Right ventricle myocardium superior (tissue), 1 donor: ENCODE data around the gene CSNK1A1. TPM values are rescaled to one million over a fixed set of nuclear protein-coding genes. Genes with fewer than 3 reads are reported as not detected.
"Not testable (repeated sequence)": the region's sequence is repeated elsewhere in the genome, so short reads cannot be mapped to it uniquely, and the experiment has no call there.

ENCODE experiments used
- ATAC-seq: fragments of 200-7000 bp; cut with Tn5 transposase; one replicate; pipeline ENCODE4 v1.9.1; 2020; ENCODE audit warnings: mild to moderate bottlenecking; ENCODE audit not compliant: poor library complexity
- DNase-seq: peaks from one replicate; pipeline ENCODE4 v3.0.0-alpha.2; 2020
- intact Hi-C: fragments of 100-400 bp; cut with DNase I; formaldehyde crosslinking; loops from one replicate; pipeline ENCODE4 v1.11.2; 2022
- total RNA-seq: library from RNA; stranded (reverse); fragmentation: NEBNext Ultra II Directional; extraction: Animal tissue kit (Norgen Biotek cat#: 25700); gene quantifications from one replicate; pipeline ENCODE4 v1.2.1, GENCODE V29; 2021
- donor health status: DM: no; HTN: yes; CAD: no; lungs with severe emphysema.

Gene CSNK1A1
- total RNA-seq, 1 donor from 2014 or later = 191 TPM

- intact Hi-C loops = no loop called here
- ATAC-seq (peak; percentile 14), DNase-seq (no peak)
These were observed 7.7 kb downstream of the CSNK1A1 start for GRCh38 chr5:149543361-149544027.

DNA sequence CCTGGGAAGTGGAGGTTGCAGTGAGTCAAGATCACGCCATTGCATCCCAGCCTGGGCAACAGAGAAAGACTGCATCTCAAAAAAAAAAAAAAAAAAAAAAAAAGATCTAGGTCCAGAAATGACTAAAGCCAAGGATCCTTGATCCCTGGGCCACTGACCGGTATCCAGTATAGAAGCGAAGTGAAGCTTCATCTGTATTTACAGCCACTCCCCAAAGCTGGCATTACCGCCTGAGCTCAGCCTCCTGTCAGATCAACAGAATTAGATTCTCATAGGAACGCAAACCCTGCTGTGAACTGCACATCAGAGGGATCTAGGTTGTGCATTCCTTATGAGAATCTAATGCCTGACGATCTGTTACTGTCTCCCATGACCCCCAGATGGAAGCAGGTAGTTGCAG lies 9.3 kb downstream of the CSNK1A1 start:
- DNase-seq = no peak
- intact Hi-C loops = no loop called here
- ATAC-seq = no peak

GRCh38 chr5:149540089-149540488 lies 11.2 kb downstream of the CSNK1A1 start:
- no peak for DNase-seq
- intact Hi-C loops = no loop called here
- ATAC-seq = no peak

- intact Hi-C loops = no loop called here
- ATAC-seq = no peak
- no peak for DNase-seq
These were observed 13.8 kb downstream of the CSNK1A1 start for GRCh38 chr5:149537374-149537975.

DNA sequence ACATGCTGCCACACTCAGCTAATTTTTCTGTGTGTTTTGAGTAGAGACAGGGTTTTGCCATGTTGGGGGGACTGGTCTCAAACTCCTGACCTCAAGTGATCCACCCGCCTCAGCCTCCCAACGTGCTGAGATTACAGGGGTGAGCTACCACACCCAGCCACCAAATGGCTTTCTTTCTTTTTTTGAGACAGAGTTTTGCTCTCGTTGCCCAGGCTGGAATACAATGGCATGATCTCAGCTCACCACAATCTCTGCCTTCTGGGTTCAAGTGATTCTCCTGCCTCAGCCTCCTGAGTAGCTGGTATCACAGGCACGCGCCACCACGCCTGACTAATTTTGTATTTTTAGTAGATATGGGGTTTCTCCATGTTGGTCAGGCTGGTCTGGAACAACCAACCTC lies 15.5 kb downstream of the CSNK1A1 start:
- ATAC-seq, intact Hi-C loops: not testable (repeated sequence)

DNA sequence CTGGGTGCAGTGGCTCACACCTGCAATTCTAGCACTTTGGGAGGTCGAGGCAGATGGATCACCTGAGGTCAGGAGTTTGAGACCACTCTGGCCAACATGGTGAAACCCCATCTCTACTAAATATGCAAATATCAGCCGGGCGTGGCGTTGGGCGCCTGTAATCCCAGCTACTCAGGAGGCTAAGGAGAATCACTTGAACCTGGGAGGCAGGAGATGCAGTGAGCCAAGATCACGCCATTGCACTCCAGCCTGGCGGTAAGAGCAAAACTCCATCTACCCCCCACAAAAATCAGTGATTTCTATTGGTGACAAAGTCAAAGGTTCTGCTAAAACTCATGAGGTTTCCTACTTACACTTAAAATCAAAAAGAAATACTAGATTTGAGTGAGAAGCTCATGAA lies 18.8 kb downstream of the CSNK1A1 start:
- intact Hi-C loops = no loop called here
- no peak for DNase-seq
- ATAC-seq = no peak

More for the DNA sequence above, 15.5 kb downstream of the CSNK1A1 start:
- DNase-seq = not testable (repeated sequence)

GRCh38 chr5:149529463-149529862 lies 21.8 kb downstream of the CSNK1A1 start:
- intact Hi-C loops = no loop called here
- DNase-seq (no peak), ATAC-seq (no peak)

- ATAC-seq (no peak), DNase-seq (no peak)
- intact Hi-C loops = no loop called here
These were observed 22.8 kb downstream of the CSNK1A1 start for GRCh38 chr5:149528281-149529060.

- intact Hi-C loops = no loop called here
- ATAC-seq = peak; percentile 42
- no peak for DNase-seq
These were observed 24.2 kb downstream of the CSNK1A1 start for GRCh38 chr5:149526845-149527590.

GRCh38 chr5:149521739-149522685 lies 29.2 kb downstream of the CSNK1A1 start:
- no peak for DNase-seq
- no peak for ATAC-seq
- intact Hi-C loops = no loop called here

GRCh38 chr5:149519601-149520000 lies 31.6 kb downstream of the CSNK1A1 start:
- ATAC-seq (peak; percentile 37), DNase-seq (no peak)
- intact Hi-C loops = no loop called here

GRCh38 chr5:149518620-149519019 lies 32.6 kb downstream of the CSNK1A1 start:
- no peak for ATAC-seq
- no peak for DNase-seq
- intact Hi-C loops = no loop called here

- ATAC-seq (peak; percentile 44), DNase-seq (no peak)
- intact Hi-C loops = no loop called here
These were observed 33.6 kb downstream of the CSNK1A1 start for GRCh38 chr5:149517461-149518122.

GRCh38 chr5:149514512-149514911 lies 36.7 kb downstream of the CSNK1A1 start:
- DNase-seq (no peak), ATAC-seq (no peak)
- intact Hi-C loops = no loop called here

- DNase-seq, intact Hi-C loops: not testable (repeated sequence)
- peak; percentile 10 for ATAC-seq
These were observed 37.8 kb downstream of the CSNK1A1 start for GRCh38 chr5:149513372-149513947.

DNA sequence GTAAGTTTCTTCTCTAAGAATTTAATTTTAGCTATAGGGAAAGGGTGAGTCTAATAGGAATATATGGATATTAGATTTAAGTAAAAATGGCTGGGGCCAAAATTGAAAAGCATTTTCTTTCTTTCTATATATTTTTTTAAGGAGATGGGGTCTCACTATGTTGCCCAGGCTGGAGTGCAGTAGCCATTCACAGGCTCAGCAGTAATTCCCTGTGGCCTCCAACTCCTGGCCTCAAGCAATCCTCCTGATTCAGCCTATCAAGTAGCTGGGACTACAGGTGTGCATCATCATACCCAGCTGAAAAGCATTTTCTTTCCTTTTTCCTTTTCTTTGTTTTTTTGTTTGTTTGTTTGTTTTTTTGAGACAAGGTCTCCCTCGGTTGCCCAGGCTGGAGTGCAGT lies 41.1 kb downstream of the CSNK1A1 start:
- intact Hi-C loops = no loop called here
- DNase-seq = no peak
- ATAC-seq = no peak

- ATAC-seq = no peak
- intact Hi-C loops = no loop called here
- no peak for DNase-seq
These were observed 46.6 kb downstream of the CSNK1A1 start for GRCh38 chr5:149504677-149505076.
